Endodermal cell (in vitro differentiated cells): ENCODE data around the gene C4orf17. TPM values are rescaled to one million over a fixed set of nuclear protein-coding genes. Genes with fewer than 3 reads are reported as not detected.

Source experiments
- DNase-seq: peaks from one replicate; pipeline ENCODE4 v3.0.0-alpha.2; 2017
- H3K27ac ChIP-seq: 2 replicates; pipeline ENCODE4 v1.5.1; 2013; ENCODE audit warnings: mild to moderate bottlenecking, low read depth, low read length, moderate library complexity
- H3K27me3 ChIP-seq: 2 replicates; pipeline ENCODE4 v1.6.1; 2013; ENCODE audit warnings: mild to moderate bottlenecking, low read length, moderate library complexity; ENCODE audit not compliant: insufficient read depth, control insufficient read depth, poor library complexity, severe bottlenecking
- H3K36me3 ChIP-seq: 2 replicates; pipeline ENCODE4 v1.7.0; 2013; ENCODE audit warnings: mild to moderate bottlenecking, low read length, moderate library complexity; ENCODE audit not compliant: control insufficient read depth, insufficient read depth
- H3K4me1 ChIP-seq: one replicate; pipeline ENCODE4 v1.7.0; 2013; ENCODE audit warnings: low read length; ENCODE audit not compliant: control insufficient read depth, insufficient read depth
- H3K4me3 ChIP-seq: 2 replicates; pipeline ENCODE4 v1.5.1; 2013; ENCODE audit warnings: mild to moderate bottlenecking, low read length, moderate library complexity
- H3K9ac ChIP-seq: 2 replicates; pipeline ENCODE4 v1.6.1; 2013; ENCODE audit warnings: mild to moderate bottlenecking, low read length, moderate library complexity; ENCODE audit not compliant: poor library complexity, severe bottlenecking; ENCODE audit errors: extremely low read depth
- H3K9me3 ChIP-seq: 2 replicates; pipeline ENCODE4 v1.6.1; 2013; ENCODE audit warnings: mild to moderate bottlenecking, low read length, moderate library complexity; ENCODE audit not compliant: control insufficient read depth
- H3K27ac Mint-ChIP-seq: 2 replicates; pipeline ENCODE4 v1.8.0; 2020; ENCODE audit warnings: mixed read lengths
- H3K27me3 Mint-ChIP-seq: 2 replicates; pipeline ENCODE4 v1.8.0; 2021; ENCODE audit warnings: mild to moderate bottlenecking, mixed read lengths; ENCODE audit not compliant: insufficient read depth
- H3K36me3 Mint-ChIP-seq: 2 replicates; pipeline ENCODE4 v1.8.0; 2020; ENCODE audit warnings: low read depth, mixed read lengths
- H3K4me1 Mint-ChIP-seq: 2 replicates; pipeline ENCODE4 v1.8.0; 2020; ENCODE audit warnings: mixed read lengths
- H3K4me3 Mint-ChIP-seq: 2 replicates; pipeline ENCODE4 v1.8.0; 2020; ENCODE audit warnings: mild to moderate bottlenecking, moderate library complexity, mixed read lengths
- H3K9me3 Mint-ChIP-seq: 2 replicates; pipeline ENCODE4 v1.8.0; 2020; ENCODE audit warnings: mild to moderate bottlenecking, mixed read lengths
- WGBS, 2 experiments: methylation state at CpG; one replicate each; pipeline versions ENCODE4 v1.1.5 to v1.1.7; 2013; ENCODE audit warnings: missing lambda C conversion rate in 2 of 2, mixed read lengths in 1 of 2; ENCODE audit not compliant: insufficient coverage in 1 of 2, insufficient read length in 1 of 2; 5-methylcytosine and 5-hydroxymethylcytosine counted together
- total RNA-seq, 2 donors: library from RNA; stranded (reverse); fragmentation: NEBNext Ultra II Directional in 1 of 2; extraction: Animal tissue kit (Norgen Biotek cat#: 25700) in 1 of 2; gene quantifications; 2 replicates in 1 of 2; 3 replicates in 1 of 2; pipeline ENCODE4 v1.2.1, GENCODE V29; 2021
- TF ChIP-seq, protein P1 (sequence below): fragments of 200-600 bp; sonication (generic); conservative IDR thresholded peaks from 2 replicates; pipeline ENCODE4 v1.5.0; 2021; ENCODE audit warnings: antibody characterized with exemption, mild to moderate bottlenecking

Gene C4orf17
- total RNA-seq, 2 donors from 2014 or later, result not detected

DNA sequence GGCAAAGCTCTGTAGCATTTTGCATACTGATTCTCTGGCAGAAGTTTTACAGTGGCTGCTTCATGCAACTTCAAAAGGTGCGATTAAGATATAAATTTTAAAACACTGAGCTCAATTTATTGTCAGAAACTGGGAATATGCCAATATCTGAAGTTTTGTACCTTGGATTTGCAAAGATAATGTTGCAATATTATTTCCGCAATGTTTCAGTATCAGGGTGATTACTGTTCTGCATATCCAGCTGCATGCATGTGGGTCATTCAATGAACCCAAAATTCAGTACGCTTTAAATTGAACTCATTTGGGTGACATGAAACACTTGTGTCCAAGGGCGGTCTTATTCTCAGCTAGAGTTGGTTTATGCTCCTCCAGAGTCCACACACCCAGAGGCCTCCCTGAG is 26.9 kb downstream of the C4orf17 start:
- H3K4me1 Mint-ChIP-seq, result peaks cover 15% of the 10 kb centered on the region
- WGBS, 2 experiments, result 69 to 73% methylated on average over 4 of the region's 4 CpGs
- H3K9me3 ChIP-seq, result no peaks in the 10 kb centered on the region

DNA sequence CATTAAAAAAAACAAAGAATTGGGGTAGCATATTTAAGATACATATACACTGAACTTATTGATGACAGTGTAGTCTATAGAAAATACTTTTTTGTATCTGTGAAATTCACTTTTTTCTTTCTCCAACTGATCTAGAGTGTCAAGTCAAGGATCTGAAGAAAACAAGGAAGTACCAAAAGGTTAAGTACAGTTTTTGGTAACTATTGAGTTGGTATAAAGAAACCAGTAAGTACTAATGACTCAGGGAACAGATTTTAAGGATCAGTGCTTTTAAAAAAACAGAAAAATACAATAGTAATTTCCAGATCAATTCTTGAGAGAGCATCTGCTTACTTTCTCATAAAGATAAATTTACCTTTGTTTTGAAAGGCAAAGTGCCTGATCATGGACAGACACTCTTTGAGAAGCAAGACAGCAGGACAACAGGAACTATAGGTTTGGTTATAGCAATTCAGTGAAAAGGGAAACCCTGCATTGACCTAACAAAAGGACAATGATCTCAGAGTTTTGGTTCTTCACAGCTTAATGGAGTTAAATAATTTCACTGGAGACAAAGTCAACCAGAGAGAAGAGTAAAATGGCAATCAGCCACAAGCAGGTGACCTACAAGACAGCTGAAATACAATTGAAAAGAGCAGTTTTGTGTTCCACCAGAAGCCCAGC is 29.6 kb downstream of the C4orf17 start:
- Histone ChIP-seq H3K9me3 (no peaks in the 10 kb centered on the region), H3K9ac (no peak overlapping the region), H3K36me3 (no peaks in the 10 kb centered on the region), H3K27ac (no peak overlapping the region), H3K4me1 (peaks cover 5% of the 10 kb centered on the region), H3K4me3 (no peak overlapping the region), H3K27me3 (no peaks in the 10 kb centered on the region)
- peaks cover 15% of the 10 kb centered on the region for H3K4me1 Mint-ChIP-seq
- no peak for DNase-seq
- H3K36me3 Mint-ChIP-seq, result no peaks in the 10 kb centered on the region
- no peak overlapping the region for H3K27ac Mint-ChIP-seq
- H3K4me3 Mint-ChIP-seq, result no peak overlapping the region
- TF ChIP-seq, protein P1, sequence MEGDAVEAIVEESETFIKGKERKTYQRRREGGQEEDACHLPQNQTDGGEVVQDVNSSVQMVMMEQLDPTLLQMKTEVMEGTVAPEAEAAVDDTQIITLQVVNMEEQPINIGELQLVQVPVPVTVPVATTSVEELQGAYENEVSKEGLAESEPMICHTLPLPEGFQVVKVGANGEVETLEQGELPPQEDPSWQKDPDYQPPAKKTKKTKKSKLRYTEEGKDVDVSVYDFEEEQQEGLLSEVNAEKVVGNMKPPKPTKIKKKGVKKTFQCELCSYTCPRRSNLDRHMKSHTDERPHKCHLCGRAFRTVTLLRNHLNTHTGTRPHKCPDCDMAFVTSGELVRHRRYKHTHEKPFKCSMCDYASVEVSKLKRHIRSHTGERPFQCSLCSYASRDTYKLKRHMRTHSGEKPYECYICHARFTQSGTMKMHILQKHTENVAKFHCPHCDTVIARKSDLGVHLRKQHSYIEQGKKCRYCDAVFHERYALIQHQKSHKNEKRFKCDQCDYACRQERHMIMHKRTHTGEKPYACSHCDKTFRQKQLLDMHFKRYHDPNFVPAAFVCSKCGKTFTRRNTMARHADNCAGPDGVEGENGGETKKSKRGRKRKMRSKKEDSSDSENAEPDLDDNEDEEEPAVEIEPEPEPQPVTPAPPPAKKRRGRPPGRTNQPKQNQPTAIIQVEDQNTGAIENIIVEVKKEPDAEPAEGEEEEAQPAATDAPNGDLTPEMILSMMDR, result no peak
- H3K9me3 Mint-ChIP-seq, result peaks cover 5% of the 10 kb centered on the region
- no peaks in the 10 kb centered on the region for H3K27me3 Mint-ChIP-seq

More for the DNA sequence above, 26.9 kb downstream of the C4orf17 start:
- Mint-ChIP-seq H3K4me3 (no peak overlapping the region), H3K9me3 (peaks cover 5% of the 10 kb centered on the region), H3K36me3 (no peaks in the 10 kb centered on the region), H3K27ac (no peak overlapping the region), H3K27me3 (no peaks in the 10 kb centered on the region)
- TF ChIP-seq, protein P1, result no peak
- no peak overlapping the region for H3K9ac ChIP-seq
- H3K4me1 ChIP-seq, result peaks cover 5% of the 10 kb centered on the region
- H3K27me3 ChIP-seq, result no peaks in the 10 kb centered on the region
- DNase-seq, result no peak
- H3K36me3 ChIP-seq, result no peaks in the 10 kb centered on the region
- H3K4me3 ChIP-seq, result no peak overlapping the region
- H3K27ac ChIP-seq, result no peak overlapping the region

- Mint-ChIP-seq H3K27ac (no peak overlapping the region), H3K4me3 (no peak overlapping the region), H3K27me3 (no peaks in the 10 kb centered on the region), H3K4me1 (peaks cover 4% of the 10 kb centered on the region), H3K36me3 (no peaks in the 10 kb centered on the region), H3K9me3 (no peaks in the 10 kb centered on the region)
- Histone ChIP-seq H3K36me3 (no peaks in the 10 kb centered on the region), H3K9ac (no peak overlapping the region), H3K4me1 (no peaks in the 10 kb centered on the region), H3K9me3 (no peaks in the 10 kb centered on the region), H3K27me3 (no peaks in the 10 kb centered on the region), H3K27ac (no peak overlapping the region), H3K4me3 (no peak overlapping the region)
- no peak for DNase-seq
- TF ChIP-seq, protein P1, result no peak
- 81% methylated on average over 2 of the region's 2 CpGs; no CpG with 5 or more reads in 1 of the 2 experiments for WGBS, 2 experiments
These were observed 42.1 kb downstream of the C4orf17 start for GRCh38 chr4:99552872-99553271.
